Kasumi-1 (cell line): ENCODE results near the gene NFYA.

Experiments
- DNase-seq, 2 experiments: peaks; one replicate each; lab custom pipeline; 2025; lab: John Stamatoyannopoulos, UW

Gene NFYA

DNA sequence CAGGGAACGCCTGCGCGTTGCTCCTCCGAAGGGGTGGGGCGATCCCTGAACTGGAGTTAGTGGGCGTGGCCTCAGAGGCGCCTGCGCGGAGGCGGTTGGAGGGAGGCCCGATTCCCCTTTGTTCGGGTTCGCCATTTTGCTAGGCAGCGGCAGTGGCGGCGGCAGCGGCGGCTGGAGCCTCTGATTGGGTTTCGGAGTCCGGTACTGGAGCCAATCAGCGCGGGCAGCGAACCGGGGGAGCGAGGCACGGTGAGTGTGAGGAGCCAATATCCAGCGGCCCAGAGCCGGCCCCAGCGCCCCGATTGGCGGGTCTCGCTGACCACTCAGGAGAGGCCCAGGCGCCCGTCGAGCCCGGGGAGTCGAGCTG is at the start of gene NFYA:
Gene NFYA, plus strand, starts transcription at position 139 of the 367 bp plus-strand sequence. CDS start 6,116 bp downstream, outside the sequence.
- DNase-seq, result no peak

DNA sequence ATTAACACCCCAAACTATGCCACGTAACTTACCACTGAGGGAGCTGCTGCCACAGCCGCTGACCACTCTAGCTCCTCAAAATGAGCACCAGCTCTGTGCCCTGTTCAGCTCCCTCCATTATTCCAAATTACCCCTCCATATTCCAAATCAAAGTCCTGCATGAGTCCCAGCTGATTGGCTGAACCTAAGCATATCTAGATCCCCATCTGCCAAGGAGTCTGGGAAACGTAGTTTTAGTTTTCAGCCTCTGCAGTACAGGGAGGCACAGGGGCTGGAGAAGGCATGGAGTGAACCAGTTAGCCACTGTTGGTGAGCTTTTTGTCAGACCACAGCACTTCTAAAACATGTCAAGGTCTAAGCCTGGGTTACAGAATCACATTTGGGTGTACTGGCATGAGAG is 49.7 kb upstream of the NFYA start:
- no peak for DNase-seq

DNA sequence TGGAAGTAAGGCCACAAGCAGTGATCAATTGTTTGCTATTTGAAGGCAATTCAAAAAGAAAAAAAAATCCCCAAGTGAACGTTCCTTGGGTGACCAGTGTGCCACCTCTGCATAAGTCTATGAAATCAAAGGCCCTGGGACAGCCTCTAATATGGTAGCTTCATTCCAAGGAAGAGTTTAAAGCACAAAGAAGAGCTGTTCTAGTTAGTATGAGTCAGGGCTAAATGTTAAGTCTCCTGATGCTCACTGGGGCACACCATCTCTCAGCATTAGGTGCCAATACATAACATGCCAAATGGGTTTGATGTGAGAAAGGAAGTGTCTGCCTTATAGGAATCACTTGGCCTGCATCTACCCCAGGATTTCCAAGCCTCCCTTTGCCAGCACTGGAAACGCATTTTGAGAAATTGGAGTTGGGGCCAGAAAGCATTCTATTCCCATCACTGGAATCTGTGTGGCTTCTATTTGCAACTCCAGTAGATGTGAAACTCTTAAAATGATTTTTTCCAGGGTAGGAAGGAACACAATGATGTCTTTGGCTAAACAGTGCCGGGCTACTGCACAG is 46.7 kb upstream of the NFYA start:
- DNase-seq, result no peak

DNA sequence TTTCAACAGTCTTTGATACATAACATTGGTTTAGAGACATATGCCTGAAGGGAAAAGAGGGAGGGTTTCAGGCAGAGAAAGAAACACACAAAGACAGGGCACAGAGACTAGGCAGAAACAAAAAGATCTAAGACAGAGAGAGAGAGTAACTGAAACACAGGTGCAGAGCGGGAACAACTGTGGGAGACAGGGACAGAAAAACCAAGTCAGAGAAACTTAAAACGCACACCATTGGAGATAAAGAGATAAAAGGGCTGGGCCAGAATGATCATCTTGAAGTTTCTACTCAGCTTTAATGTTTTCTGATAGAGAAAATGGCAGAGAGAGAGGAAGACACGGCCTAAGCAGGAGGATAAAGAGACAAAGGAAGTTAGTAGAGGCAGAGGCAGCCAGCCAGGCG is 45.5 kb upstream of the NFYA start:
- peak in 1 of 2 experiments; percentile 31 for DNase-seq

DNA sequence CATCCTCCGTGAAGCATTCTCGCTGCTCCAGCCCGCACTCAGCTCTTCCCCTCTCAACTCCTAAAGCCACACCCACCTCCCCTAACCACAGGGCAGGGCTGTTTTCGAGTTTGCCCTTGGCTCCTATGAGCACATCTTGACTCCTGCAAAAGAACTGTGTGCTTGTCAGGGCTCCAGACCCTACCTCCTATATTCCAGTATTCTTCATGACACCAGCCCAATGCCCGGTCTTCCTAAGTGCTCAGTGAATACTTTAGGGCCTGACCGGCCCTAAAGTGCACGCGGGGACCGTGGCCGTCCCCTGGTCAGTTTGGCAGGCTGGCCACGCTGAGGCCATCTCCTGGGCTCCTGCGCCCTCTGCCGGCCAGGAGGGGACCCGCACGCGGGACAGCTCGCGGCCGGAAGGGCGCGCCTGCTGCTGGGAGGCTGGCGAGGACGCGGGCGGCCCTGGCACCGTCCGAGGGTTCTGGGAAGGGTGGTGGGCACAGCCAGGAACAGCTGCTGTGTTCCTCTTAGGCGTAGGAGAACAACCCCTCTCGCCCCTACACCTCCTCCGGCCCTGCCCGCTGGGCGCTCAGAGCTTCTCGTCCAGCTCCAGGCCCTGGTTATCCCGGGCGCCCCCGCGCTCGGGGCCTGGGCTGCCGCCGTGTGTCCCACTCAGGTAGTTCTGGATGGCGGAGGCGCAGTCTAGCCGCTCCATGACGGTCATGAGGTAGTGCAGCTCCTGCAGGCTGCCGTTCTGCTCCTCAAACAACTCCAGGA is 44.8 kb upstream of the NFYA start:
- DNase-seq, result peak; percentile 68 to 72

DNA sequence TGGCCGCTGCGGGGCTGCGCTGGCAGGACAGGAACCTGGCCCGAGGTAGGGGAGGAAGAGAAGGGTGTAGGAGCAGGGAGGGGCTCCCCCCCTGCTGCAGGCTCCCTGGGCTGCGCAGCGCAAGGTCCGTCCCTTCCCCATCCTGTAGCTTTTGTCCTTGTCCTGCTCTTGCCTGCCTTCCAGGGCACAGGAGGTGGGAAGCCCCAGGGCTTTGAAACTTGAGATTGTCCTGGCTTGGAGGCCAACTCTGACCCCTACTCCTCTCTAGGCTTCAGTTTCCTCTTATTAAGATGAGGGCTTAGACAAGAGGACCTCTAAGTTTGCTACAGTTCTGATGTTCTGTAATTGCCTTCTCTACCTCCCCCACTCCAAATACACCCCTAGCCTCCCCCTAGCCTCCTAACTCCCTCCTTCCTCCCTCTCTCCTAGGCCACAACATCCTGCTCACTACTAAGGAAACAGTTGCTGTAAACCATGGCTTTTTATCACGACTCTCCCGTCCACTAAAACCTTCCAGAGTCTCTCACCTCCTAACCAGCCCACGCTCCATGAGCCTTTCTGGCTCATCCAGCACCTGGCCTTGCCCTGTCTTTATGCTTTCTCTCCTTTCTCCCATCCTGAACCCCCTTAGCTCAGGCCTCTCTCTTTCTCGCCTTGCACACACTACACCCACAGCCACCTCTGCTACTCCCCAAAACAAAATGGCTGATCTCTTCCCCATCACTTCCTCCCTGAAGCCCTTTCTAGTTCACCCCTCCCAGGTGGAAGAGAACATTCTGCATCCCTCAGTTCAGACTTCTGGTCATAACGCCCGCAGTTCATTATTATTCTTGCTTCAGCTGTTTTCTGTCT is 44.0 kb upstream of the NFYA start:
- DNase-seq, result peak in 1 of 2 experiments; percentile 6

DNA sequence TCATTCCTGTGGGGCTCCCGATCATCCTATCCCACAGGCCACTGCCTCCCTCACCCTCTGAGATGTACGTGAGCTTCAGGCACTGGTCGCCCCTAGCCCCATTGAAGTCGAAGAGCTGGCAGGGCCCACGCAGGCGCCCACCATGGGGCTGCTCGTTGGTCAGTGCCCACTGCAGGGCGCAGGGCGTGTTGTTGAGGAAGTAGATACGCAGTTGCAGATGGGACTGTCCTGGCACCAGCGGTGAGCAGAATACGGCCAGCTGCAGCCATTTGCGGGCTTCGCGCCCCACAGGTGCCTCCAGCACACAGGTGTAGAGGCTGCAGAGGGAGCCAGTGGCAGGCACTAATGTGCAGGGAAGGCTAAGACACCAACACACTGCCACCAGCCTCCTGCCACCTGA is 39.9 kb upstream of the NFYA start:
- DNase-seq, result no peak

DNA sequence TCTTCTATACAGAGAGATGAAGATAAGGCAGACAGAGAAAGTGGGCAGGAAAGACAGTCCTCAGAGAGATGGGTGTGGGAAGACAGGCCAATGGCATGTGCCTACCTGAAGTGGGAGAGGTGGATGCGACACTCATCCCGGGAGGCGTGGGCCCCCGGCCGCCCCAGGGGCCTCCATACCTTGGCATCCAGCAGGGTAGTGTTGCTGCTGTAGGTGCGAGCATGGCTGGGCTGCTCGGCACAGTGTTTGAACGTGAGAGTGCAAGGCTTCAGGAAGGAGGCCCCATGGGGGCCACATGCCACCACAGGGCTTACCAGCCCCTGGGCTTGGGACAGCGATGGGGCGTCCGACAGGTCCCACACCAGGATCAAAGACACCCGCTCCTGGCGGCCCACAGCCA is 39.0 kb upstream of the NFYA start:
- DNase-seq, result no peak

DNA sequence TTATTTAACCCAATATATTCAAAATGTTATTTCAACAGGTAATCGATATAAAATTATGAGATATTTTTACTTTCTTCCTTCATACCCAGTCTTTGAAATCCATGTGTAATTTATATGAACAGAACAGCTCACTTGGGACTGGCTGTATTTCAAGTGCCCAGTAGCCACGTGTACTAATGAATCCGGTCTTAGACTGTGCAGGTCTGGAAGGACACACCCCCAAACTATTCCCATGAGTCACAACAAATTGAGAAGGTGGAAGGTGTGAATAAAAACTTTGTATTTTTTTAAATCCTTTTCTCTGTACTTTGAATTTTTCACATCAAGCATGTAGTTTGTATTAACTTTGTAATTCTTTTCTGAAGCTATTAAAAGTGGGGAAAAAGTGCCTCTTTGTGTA is 36.6 kb upstream of the NFYA start:
- no peak for DNase-seq

DNA sequence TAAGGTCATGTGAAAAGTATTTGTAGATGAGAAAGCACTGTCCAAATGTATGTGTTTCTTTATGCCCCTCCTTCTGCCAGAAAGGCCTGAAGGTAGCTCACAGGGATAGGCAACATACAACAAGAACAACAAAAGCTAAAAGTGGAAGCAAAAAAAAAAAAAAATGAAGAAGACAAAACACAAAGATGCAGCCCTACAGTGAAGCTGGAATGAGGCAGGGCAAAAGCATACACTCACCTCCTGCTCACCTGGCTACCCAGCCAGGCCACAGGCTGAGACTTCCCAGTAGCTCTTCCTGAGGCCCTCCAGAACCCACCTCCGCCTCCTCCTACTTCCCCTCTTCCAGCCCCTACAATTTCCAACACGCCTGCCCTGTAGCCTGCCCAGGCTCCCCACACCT is 36.2 kb upstream of the NFYA start:
- no peak for DNase-seq

DNA sequence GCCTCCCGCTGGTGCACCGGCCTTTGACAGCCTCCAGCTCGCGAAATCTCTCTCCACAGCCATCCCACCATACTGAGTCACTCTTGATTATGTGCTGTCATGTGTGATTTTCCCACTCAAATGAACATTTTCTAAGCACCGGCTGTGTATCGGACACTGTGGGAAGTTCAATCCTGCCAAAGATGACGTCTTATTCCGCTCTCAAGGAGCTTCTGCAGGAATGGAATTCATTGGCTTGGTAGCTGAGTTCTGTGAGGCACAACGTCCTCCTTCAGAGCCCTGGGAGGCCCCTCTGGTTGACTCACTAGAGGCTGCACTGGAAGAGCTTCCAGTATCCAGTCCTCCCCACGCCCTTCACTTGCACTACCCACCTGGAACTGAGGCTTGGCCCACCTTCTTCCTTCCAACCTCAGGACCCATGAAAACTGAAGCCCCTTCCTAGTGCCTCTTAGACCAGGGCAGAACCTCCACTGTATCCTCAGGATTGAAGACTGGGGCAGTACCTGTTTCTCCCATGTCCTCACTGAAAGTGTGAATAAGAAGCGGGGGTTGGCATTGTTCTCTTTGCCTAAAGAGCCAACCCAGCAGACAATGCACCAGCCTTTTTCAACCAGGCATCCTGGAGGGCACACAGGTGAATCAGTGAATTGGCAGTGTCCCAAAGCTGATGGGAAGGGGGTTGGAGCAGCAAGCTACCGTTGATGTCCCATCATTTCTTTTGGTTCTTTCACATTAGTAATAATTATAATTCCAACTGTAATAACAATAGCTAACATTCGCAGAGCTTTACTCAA is 35.5 kb upstream of the NFYA start:
- DNase-seq, result no peak

DNA sequence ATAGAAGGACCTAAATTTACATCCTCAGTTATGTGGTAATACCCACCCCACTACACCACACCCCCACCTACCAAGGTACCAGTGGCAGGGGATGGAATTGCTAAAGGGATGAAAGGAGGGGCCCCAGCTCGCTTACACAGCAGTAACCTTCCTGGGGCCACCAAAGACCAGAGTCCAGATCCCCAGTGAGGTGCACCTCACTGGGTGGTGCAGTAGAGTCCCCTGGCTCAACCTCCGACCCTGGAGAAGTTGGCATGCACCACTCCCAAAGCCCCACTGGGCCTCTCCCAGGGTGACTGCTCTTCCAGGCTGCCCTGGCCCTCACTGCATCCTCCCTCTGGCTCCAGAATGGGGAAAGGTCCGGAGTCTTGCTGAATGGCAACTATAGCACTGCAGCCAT is 34.6 kb upstream of the NFYA start:
- DNase-seq, result no peak

DNA sequence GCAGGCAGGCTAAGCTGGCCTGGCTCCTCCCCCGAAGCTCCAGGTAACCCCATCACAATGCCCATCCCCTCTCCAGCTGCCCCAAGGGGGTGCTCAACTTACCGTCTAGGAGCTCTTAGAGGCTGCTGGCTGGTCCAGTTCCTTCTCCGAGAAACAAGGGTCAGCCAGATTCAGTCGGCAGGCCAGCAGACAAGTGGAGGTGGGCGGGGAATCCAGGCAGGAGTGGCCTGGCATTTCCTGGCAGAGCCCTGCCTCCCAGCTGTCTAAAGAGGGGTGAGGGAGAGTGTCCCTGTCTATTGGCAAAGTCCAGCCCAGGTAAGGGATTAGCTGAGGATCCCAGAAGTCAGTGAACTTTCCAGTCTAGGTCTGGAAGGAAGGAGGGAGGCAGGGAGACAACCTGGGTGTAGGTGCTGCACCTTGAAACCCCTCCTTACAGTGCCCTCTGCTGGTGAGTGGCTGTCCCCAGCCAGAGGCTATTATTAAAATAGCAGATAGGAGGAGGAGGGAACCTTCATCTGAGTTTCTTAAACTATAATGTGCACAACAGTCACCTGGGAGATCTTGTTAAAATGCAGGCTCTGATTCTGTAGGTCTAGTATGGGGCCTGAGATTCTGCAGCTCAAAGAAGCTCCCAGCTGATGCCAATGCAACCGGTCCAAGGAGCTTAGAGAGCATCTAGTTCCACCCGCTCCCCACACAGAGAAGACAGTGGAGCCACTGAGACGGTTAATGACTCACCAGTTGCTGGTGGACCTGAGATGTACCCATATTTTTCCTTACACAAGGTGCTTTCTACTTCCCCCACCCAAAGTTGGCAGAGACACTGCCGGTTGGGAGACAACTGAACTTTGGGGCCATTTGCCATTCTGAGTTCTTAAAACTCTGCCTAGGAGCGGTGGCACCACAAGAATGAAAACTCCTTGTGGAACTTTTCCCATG is 33.4 kb upstream of the NFYA start, which contains the start of gene UNC5CL:
Gene UNC5CL, minus strand, starts transcription at position 162 of the 939 bp plus-strand sequence. CDS start 4,147 bp downstream, outside the sequence.
- DNase-seq, result peak; percentile 42 to 47

DNA sequence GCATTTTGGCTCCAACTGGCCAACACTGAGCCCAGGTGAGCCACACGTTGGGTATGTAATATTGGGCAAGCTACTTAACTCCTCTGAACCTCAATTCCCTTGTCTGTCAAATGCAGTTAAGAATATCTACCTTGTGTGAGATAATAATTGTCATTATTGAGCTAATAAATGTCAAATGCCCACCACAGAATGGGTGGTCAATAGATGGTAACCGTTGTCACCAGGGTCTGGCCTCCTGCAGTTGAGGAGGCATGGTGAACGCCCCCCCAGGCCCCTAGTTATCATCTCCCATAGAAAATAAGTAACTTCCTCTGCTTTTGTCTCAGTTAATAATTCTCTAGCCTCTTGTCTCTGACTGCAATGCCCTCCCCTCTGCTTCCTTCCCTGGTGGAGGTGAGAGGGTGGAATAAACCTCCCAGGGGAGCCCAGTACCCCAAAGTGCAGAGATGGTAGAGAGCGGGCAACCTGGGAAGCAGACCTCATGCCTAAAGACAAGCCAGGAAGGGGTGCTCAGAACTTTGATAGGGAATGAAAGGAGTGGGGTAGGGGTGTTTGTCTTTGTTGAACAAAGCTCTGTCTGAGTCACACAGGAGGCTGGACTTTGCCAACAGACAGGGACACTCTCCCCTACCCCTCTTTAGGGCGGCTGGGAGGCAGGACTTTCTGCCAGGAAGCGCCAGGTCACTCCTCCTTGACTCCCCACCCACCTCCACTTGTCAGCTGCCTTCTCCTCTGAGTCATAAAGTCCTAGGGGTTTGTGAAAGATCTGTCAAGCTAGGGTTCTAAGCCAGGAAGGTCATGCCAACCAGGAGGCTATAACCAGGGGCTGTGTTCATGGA is 32.5 kb upstream of the NFYA start:
- DNase-seq, result no peak

DNA sequence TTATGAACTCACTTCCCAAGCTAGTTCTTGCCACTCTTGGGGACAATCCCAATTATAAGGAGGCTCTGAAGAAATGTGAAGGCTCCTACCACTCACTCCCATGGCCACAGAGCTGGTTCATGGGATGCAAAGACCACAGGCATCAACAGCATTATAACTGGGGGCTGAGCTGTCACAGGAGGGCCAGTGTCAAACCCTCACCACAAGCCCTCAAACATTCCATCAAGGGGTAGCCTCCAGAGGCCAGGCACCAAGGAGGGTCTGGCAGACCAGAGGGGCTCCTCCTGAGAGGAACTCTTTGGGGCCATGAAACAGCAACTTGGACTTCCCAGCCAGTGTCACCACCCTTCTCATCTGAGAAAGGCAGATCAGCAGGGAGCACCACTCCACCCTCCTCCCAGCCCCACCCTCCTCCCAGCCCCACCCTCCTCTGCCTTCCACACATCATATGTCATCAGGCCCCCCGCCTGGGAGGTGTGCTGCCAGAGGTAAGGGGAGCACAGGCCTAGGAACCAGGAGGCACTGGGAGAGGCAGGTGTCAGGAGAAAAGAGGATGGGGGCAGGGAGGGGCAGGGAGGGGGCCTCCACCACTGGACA is 31.7 kb upstream of the NFYA start:
- DNase-seq, result no peak

DNA sequence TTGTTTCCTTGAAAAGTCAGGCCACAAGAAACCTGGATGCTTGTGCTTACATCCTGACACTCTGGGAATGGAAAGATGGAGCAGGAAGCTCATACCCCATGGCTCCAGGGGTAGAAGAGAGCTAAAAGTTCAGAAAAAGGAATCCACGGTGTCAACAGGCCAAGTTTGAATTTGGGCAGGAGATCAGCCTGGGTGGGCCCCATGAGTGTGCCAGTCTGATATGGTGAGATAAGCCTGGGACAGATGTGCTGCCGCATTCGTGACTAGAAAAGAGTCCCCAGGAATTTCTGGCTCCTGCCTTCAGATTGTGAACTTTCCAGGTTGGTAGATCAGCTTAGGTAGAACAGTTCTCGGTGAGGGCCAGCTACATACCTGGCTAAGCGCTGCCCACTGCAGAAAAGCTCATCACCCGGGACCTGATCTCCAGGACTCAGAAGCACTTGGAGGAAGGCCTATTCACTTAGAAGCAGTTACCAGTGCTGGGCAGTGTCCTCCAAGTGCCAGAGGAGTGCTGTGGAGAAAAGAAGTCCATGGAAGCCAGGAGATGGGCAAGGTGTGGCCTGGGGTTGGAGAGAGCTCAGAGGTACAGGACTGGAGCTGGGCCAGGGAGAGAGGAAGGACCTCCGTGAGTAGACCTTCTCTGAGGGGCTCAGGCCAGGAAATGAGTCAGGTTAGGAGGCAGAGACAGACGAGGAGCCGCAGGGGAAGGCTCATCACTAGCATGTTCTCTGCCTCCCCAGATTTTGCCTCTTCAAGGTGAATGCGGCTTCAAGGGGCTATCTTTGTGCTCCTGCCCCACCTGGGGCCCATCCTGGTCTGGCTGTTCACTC is 30.3 kb upstream of the NFYA start, which contains the start of gene TSPO2:
Gene TSPO2, plus strand, starts transcription at position 242 of the 830 bp plus-strand sequence. Its CDS starts 519 bp downstream, at position 761.
- DNase-seq, result no peak

DNA sequence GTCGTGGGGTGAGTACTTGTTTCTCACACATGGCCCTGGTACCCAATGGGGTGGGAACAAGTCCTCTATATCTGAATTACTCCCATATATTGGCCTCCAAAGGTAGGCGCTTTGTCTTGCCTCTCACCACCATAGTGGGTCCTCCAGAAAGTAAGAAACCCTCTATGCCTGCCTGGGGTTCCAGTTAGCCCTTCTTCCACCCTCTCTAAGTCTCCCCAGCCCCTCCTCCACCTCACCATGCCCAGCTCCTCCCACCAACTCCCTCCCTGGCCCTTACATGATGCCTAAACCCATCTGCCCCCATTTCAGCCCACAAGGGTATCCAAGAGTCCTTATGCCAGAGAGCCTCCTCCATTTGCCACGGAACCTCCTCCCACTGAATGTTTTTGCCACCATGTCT is 29.6 kb upstream of the NFYA start:
- no peak for DNase-seq

DNA sequence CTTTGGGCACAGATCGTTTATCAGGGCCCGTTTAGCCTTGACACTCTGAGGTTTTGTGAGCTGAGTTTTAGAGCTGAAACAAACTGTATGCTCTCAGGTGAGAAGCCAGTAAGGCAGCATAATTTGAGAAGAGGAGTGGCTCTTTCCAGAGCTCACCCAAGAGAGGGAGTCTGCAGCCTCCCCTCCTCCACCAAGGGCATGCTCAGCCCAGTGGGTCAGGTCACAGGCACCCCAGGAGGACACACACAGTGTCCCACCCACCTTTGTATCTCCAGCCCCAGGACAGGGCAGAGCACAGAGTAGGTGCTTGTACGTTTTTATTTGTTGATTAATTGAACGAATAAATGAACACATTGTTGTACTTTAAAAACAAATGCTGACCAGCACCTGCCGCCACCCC is 27.1 kb upstream of the NFYA start:
- DNase-seq, result no peak

DNA sequence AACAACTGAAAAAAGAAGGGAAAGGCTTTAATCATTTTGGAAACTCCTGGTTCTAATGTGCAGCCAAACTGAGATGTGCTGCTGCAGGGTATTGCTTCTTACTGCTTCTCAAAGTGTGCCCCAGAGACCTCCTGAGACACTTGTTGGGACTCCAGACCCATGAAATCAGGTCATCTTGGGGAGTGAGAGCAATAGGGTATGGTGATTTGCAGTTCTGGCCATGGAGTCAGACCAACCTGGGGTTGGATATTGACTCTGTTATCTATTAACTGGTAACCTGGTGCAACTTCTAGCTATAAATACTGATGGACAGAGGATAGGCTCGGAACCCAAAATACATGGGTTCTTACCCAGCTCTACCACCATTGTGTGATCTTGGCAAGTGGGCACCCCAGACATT is 26.7 kb upstream of the NFYA start:
- DNase-seq, result no peak
